HG03342 (cell line): Measurements from ENCODE around the gene PRKCSH.
"Not testable (repeated sequence)": the region's sequence is repeated elsewhere in the genome, so short reads cannot be mapped to it uniquely, and the experiment has no call there.

ENCODE experiments used
- ATAC-seq: cut with Tn5 transposase; IDR thresholded peaks from one replicate; pipeline ENCODE4 v1.9.1; 2021; ENCODE audit warnings: mild to moderate bottlenecking, moderate library complexity; ENCODE audit not compliant: unreplicated experiment

Gene PRKCSH

GRCh38 chr19:11420429-11421370 lies 14.7 kb upstream of the PRKCSH start:
- no peak for ATAC-seq

DNA sequence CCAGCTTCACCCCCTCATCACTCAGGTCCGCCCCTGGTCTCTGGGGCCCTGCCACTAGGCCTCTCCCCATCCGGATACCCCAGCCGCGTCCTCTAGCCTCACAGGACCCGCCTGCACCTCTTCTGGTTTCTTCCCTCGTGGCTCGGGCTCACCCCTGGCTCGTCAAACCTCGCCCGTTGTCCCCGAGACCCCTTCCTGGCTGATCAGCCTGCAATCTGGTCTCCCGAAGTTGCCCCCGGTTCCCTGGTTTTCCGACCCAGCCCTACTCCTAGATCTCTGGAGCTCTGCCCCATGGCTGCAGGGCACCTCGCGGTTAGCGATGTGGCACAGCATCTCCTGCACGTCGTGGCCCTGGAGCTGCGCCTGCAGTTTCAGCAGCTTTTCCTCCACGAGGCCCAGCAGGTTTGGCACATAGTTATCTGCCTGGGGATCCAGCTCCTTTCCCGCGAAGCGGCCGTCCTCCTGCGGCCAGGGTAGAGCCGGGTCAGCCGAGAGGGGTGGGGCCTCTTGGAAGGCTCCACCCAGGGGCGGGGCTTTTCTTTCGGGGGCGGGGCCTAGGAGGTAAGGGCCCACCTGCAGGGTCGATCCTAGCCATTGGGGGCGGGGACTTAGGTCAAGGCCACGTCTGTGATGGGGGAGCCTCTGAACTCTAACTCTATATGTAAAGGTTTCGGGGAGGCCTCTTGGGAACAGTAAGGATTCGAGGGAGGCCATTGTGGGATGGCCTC lies 13.9 kb upstream of the PRKCSH start:
- peak; percentile 46 for ATAC-seq

GRCh38 chr19:11422163-11423065 lies 13.0 kb upstream of the PRKCSH start:
- peak; percentile 50 for ATAC-seq

DNA sequence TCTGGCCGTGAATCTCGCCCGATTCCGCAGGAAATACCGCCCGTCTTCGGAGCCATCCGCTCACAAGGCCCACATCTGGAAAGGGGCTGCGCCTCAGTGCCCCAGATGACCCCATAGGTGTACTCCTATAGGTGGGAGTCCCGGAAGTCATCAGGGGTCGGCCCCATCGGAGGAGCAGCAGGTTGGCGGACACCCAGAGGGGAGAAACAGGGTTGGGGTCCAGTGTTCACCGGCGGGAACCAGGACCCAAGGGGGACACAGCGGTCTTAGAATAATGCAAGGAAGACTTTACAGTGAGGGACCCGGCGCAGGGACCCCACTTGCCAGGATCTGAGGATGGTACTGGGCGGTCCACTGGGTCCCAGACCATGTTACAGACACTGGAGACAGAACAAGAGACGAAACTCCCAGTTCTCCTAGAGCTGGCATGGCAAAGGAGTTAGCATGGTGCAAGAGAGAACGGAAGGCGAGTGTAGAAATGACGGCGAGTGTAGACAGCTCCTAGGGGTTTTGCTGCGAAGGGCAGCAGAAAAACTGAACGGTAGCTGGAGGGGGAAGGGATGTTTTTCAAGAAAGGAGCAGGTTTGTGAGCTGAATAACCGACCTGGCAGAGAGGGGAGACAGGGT lies 12.2 kb upstream of the PRKCSH start:
- ATAC-seq: no peak

- no peak for ATAC-seq
These were observed 11.6 kb upstream of the PRKCSH start for GRCh38 chr19:11423791-11424181.

DNA sequence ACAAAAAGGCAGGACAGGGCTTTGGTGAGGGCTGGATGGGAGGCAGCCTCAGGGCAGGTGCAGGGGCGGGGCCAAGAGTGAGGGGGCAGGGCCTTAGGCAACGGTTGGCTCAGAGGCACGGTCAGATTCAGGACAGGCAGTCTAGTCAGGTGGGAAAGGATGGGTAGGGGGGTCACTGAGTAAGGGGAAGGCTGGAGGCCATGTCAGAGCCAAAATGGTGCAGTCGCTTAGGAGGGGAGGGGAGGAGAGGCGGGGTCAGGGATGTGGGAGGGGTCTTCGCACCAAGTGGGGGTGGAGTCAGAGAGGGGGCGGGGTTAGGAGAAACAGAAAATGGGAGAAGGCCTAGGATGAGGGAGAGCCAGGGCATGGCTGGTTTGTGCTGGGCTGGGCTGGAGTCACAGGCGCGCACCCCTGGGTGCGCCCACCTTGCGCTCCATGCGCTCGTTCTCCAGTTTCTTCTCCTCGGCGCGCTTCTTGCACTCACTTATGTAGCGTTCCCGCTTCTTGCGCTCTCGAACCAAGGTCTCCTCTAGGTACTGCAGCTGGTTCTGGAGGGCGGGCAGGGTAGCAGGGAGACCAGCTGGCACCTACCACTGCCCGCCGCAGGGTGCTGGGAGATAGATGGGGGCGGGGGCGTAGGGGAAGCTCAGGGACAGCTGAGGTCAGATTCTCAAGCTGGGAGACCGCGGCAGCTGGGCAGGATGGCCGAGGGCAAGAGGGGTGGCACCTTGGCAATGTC lies 9.5 kb upstream of the PRKCSH start:
- no peak for ATAC-seq

DNA sequence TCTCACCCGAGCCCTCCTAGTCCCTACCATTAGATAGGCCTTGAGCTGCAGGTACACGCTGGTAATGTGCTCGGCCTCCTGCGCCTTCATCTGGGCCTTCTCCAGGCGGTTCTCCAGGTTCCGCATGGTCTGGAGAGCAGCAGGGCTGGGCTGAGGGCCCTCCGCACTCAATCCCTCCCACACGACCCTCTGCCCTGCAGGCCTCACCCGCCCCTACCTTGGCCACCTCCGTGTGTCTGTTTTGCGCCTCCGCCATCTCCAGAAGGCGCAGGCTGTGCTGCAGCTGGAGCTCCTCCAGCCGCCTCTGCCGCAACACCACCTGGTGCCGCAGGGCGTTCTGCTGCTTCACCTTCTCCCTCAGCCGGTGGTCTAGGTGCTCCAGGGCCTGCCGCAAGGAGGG lies 8.8 kb upstream of the PRKCSH start:
- ATAC-seq: no peak

GRCh38 chr19:11433526-11433925 lies 1.9 kb upstream of the PRKCSH start:
- ATAC-seq: not testable (repeated sequence)

GRCh38 chr19:11434703-11435056 lies 755 bp upstream of the PRKCSH start:
- ATAC-seq: peak; percentile 21

DNA sequence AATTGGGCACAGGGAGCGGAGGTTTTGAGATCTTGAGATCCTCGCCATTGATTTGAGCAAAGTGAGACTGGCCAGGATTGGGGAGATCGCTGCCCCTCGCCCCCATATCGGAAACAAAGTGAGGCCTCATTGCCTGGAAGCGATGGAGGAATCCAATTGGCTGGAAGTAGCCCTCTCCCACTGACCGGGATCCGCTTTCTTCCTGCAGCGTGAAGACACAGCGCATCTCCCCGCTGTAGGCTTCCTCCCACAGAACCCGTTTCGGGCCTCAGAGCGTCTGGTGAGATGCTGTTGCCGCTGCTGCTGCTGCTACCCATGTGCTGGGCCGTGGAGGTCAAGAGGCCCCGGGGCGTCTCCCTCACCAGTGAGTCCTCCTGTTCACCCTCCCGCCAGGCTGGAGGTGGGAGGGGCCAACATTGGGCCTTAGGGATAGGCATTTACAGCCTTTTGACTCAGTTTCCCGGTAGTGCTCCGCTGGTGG lies 438 bp downstream of the PRKCSH start:
- ATAC-seq: no peak

GRCh38 chr19:11437955-11438354 lies 2.5 kb downstream of the PRKCSH start:
- ATAC-seq: no peak

DNA sequence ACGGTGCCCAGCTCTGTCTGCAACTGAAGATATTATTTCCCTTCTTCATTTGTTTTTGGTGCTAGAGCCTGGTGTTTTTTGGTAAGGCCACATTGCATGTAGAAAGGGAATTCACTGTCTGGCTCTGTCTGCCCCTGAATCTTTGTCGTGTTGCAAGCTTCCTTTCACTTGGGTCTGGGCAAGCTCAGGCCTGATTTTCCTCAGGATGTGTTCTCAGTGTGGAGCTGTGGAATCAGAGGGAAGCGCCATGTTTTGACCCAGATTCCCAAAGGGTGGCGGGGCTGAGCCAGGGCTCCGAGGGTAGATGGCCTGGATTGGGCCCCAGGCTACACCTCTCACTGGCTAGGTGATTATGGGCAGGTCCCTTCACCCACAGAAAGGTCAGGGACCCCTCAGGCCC lies 8.6 kb downstream of the PRKCSH start:
- no peak for ATAC-seq

DNA sequence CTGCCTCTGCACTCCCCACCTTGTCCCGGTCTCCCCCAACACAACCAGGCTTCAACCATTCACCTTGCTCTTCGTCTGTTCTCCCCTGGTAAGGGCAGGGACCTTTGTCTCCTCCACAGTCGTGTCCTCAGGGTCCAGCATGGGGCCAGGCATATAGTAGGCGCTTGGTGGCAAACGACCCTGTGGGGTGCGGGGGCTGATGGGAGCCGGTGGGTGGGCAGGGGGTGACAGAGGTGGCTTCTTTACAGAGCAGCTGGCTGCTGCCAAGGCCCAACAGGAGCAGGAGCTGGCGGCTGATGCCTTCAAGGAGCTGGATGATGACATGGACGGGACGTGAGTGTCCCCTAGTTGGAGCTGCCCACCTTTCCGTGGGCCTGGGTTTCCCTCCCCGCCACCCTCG lies 9.7 kb downstream of the PRKCSH start:
- ATAC-seq: no peak

DNA sequence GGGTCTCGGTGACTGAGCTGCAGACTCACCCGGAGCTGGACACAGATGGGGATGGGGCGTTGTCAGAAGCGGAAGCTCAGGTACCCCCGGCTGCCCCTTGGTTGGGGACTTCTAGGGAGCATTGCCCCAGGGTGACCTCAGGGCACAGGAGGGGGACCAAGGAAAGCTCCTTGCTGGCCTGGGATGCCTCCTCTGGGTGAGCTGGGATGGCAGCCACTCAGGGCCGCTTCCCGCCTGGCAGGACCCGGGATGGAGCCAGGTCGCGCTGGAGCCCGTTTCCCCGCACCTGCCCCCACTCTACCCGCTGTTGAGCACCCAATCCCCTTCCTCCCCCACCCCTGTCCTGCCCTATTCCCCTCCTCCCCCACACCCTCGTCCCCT lies 10.8 kb downstream of the PRKCSH start:
- no peak for ATAC-seq

DNA sequence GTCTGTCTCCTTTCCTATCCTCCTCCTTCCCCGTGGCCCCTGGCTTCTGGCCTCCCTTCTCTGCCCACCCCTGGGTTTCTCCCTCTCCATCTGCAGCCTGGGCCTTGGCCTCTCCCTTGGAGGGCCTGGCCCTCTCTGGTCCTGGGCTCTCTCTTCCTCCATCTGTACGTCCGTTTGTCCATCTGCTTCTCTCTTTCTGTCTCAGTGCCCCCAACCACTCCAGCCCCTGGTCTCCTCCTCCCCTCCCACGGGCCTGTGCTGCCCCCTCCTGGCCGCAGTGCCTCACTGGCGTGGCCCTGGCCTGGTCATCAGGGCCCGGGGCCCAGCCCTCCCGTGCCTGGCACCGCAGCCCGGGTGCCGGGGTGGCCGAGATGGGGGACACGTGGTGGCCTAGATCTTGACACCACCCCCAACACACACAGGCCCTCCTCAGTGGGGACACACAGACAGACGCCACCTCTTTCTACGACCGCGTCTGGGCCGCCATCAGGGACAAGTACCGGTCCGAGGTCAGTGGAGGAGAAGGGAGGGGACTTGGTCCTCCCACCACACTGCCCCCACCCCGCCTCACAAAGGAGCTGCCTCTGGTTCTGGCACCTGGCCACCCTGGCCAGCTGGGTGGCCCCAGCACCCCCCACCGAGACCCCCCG lies 11.3 kb downstream of the PRKCSH start:
- no peak for ATAC-seq

DNA sequence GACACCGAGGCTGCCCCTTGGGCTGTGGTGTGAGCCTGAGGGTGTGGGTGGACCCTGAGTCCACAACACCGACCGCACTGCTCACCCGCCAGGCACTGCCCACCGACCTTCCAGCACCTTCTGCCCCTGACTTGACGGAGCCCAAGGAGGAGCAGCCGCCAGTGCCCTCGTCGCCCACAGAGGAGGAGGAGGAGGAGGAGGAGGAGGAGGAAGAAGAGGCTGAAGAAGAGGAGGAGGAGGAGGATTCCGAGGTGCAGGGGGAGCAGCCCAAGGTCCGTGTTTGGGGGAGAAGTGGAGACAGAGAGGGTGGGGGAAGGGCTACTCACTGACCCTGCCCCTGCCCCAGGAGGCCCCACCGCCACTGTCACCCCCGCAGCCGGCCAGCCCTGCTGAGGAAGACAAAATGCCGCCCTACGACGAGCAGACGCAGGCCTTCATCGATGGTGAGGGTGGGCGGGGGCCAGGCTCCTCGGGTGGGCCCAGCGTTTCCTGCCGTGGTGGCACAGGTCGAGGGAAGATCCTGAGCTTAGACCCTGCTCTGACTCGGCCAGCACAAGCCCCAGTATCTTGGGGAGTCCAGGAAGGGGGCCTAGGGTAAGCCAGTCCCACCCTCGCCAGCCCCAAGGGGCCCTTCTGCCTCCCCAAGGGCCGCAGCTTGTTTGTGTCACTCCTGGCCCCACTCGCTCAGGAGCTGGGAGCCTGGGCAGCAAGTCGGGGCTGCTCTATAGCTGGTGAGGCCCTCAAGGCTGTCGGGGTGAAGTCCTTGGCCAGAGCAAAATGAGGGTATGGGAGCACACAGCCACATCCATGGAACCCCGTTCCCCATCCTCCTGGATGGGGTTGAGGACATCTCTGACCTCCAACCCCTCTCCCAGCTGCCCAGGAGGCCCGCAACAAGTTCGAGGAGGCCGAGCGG lies 12.2 kb downstream of the PRKCSH start:
- no peak for ATAC-seq

DNA sequence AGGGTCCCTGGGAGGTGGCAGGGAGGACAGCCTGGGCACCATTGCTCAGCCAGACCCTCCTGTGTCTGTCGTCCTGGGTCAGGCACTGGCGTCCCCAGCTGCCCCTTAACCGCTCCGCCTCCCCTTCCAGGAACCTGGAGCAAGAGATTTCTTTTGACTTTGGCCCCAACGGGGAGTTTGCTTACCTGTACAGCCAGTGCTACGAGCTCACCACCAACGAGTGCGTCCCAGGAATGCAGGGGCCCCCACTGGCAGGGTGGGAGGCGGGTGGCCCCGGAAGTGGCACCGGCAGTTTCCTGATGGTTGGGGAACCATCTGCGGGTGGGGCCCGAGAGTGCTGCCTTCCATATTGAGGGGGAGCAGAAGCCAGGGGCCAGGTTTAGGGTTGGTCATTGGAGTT lies 13.0 kb downstream of the PRKCSH start:
- ATAC-seq: no peak

DNA sequence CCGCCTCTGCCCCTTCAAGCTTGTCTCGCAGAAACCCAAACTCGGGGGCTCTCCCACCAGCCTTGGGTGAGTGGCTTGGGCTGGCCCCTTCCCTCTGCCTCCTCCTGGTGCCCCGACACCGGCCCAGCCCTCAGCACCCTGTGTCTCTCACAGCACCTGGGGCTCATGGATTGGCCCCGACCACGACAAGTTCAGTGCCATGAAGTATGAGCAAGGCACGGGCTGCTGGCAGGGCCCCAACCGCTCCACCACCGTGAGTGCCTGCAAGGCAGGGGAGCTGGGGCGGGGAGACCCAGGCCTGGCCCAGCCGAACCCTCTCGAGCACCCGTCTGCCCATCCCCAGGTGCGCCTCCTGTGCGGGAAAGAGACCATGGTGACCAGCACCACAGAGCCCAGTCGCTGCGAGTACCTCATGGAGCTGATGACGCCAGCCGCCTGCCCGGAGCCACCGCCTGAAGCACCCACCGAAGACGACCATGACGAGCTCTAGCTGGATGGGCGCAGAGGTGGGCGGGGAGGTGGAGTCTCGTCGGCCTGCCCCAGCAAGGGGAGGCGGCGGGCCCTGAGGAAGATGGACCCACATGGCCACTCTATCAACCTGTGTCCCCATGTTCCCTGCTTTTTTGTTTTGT lies 13.6 kb downstream of the PRKCSH start:
- no peak for ATAC-seq
